Loucy (cell line): ENCODE measurements around the gene ATOSA.

ENCODE experiments used
- H2AFZ ChIP-seq: fragments of 200-600 bp; sonication (generic); 2 replicates; pipeline ENCODE4 v1.6.0; 2016; ENCODE audit warnings: antibody characterized with exemption, mild to moderate bottlenecking, low read length, moderate library complexity
- H3F3A ChIP-seq: fragments of 200-600 bp; 2 replicates; pipeline ENCODE4 v1.6.0; 2016; ENCODE audit warnings: antibody characterized with exemption, low read depth, mild to moderate bottlenecking
- H3K27me3 ChIP-seq: fragments of 200-600 bp; sonication (generic); 2 replicates; pipeline ENCODE4 v1.6.1; 2014; ENCODE audit warnings: low read length, mild to moderate bottlenecking; ENCODE audit not compliant: insufficient read depth, poor library complexity, severe bottlenecking
- H3K36me3 ChIP-seq: fragments of 200-600 bp; sonication (generic); 2 replicates; pipeline ENCODE4 v1.6.1; 2016; ENCODE audit warnings: low read length; ENCODE audit not compliant: insufficient read depth
- H3K4me1 ChIP-seq: fragments of 200-600 bp; sonication (generic); 2 replicates; pipeline ENCODE4 v1.5.1; 2014; ENCODE audit warnings: low read length, mild to moderate bottlenecking; ENCODE audit not compliant: insufficient read depth, poor library complexity, severe bottlenecking
- H3K4me2 ChIP-seq: fragments of 200-600 bp; sonication (generic); 2 replicates; pipeline ENCODE4 v1.6.0; 2014; ENCODE audit warnings: antibody characterized with exemption, low read length, low read depth, mild to moderate bottlenecking; ENCODE audit not compliant: poor library complexity, severe bottlenecking
- H3K4me3 ChIP-seq: fragments of 200-600 bp; sonication (generic); 2 replicates; pipeline ENCODE4 v1.5.1; 2014; ENCODE audit warnings: low read length, mild to moderate bottlenecking, mixed read lengths; ENCODE audit not compliant: poor library complexity, severe bottlenecking
- H3K79me2 ChIP-seq: fragments of 200-600 bp; sonication (generic); 2 replicates; pipeline ENCODE4 v1.6.1; 2014; ENCODE audit warnings: low read length; ENCODE audit not compliant: insufficient read depth
- H3K9ac ChIP-seq: fragments of 200-600 bp; sonication (generic); 2 replicates; pipeline ENCODE4 v1.6.0; 2014; ENCODE audit warnings: mild to moderate bottlenecking, low read depth, low read length, moderate library complexity; ENCODE audit not compliant: poor library complexity, severe bottlenecking
- H3K9me2 ChIP-seq: fragments of 200-600 bp; sonication (generic); replicated peaks from 2 replicates; pipeline ENCODE4 v1.6.1; 2016; ENCODE audit warnings: low read depth, low read length, mixed read lengths
- H3K9me3 ChIP-seq: fragments of 200-600 bp; sonication (generic); 2 replicates; pipeline ENCODE4 v1.6.1; 2014; ENCODE audit warnings: mild to moderate bottlenecking, antibody characterized with exemption, low read length, low read depth; ENCODE audit not compliant: insufficient read depth
- H4K20me1 ChIP-seq: fragments of 200-600 bp; sonication (generic); 2 replicates; pipeline ENCODE4 v1.6.0; 2014; ENCODE audit warnings: antibody characterized with exemption, low read length, mild to moderate bottlenecking; ENCODE audit not compliant: insufficient read depth, poor library complexity, severe bottlenecking
- EZH2phosphoT487 ChIP-seq: fragments of 200-600 bp; IDR thresholded peaks from 2 replicates; pipeline ENCODE4 v1.6.1; 2018; ENCODE audit warnings: antibody characterized with exemption, mild to moderate bottlenecking, moderate library complexity, borderline replicate concordance
- TF ChIP-seq, protein P1 (sequence below): fragments of 200-600 bp; sonication (generic); conservative IDR thresholded peaks from 2 replicates; pipeline ENCODE4 v1.5.1; 2014; ENCODE audit warnings: mild to moderate bottlenecking, antibody characterized with exemption, low read length

Gene ATOSA

GRCh38 chr15:52717481-52717880 lies 38.3 kb upstream of the ATOSA start:
- Histone ChIP-seq H3F3A (no peaks in the 10 kb centered on the region), H3K27me3 (no peaks in the 10 kb centered on the region), H3K4me1 (no peaks in the 10 kb centered on the region), H3K9ac (no peak overlapping the region), H2AFZ (no peak overlapping the region), H4K20me1 (no peaks in the 10 kb centered on the region), H3K4me2 (no peak overlapping the region), H3K9me3 (no peaks in the 10 kb centered on the region), H3K36me3 (no peaks in the 10 kb centered on the region), H3K9me2 (no peaks in the 10 kb centered on the region), H3K4me3 (no peak overlapping the region), H3K79me2 (no peaks in the 10 kb centered on the region)
- TF ChIP-seq EZH2phosphoT487, result no peak
- TF ChIP-seq, protein P1, sequence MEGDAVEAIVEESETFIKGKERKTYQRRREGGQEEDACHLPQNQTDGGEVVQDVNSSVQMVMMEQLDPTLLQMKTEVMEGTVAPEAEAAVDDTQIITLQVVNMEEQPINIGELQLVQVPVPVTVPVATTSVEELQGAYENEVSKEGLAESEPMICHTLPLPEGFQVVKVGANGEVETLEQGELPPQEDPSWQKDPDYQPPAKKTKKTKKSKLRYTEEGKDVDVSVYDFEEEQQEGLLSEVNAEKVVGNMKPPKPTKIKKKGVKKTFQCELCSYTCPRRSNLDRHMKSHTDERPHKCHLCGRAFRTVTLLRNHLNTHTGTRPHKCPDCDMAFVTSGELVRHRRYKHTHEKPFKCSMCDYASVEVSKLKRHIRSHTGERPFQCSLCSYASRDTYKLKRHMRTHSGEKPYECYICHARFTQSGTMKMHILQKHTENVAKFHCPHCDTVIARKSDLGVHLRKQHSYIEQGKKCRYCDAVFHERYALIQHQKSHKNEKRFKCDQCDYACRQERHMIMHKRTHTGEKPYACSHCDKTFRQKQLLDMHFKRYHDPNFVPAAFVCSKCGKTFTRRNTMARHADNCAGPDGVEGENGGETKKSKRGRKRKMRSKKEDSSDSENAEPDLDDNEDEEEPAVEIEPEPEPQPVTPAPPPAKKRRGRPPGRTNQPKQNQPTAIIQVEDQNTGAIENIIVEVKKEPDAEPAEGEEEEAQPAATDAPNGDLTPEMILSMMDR, result no peak

DNA sequence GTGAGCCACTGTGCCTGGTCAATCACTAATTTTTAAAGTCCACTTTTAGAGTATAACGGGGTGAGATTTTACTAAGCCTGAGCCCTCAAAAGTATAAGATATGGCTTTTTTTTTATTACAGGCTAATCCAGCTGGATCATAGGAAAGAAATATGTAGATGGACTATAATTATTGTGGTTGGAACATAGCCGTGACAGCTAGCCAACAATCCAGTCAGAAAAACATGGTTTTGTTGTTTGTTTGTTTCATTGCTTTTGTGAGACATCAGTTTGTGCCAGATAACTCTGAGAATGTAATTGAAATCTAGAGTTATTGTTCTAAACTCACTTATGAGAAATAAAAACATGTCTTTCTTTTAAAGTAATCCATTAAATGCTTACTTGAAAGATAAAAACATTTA lies 37.3 kb upstream of the ATOSA start:
- Histone ChIP-seq H3K36me3 (no peaks in the 10 kb centered on the region), H3K27me3 (no peaks in the 10 kb centered on the region), H3K4me1 (no peaks in the 10 kb centered on the region), H3K79me2 (no peaks in the 10 kb centered on the region), H4K20me1 (no peaks in the 10 kb centered on the region), H3F3A (no peaks in the 10 kb centered on the region), H3K9ac (no peak overlapping the region), H3K4me2 (no peak overlapping the region), H3K9me3 (no peaks in the 10 kb centered on the region), H3K4me3 (no peak overlapping the region), H3K9me2 (no peaks in the 10 kb centered on the region), H2AFZ (no peak overlapping the region)
- TF ChIP-seq EZH2phosphoT487, result no peak
- TF ChIP-seq, protein P1, result no peak

DNA sequence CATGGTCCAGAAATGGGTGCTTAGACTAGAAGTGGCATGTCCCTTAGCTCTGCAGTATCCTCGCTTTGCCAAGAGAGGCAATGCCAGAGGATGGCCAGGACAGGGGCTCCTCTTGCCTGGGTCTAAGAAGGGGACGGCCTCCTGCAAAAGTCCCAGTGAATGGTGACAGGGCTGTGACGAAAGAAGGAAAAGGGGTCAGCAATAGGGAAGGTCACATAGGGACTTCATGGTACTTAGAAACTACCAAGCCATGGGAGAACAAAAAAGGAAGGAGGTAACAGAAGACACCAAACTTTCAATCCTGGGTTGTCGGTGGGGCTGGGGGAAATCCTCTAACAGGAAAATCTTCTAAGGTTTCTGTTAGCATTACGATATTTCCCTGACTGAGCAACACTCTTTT lies 36.2 kb upstream of the ATOSA start:
- H3K36me3 ChIP-seq, result no peaks in the 10 kb centered on the region
- no peaks in the 10 kb centered on the region for H3F3A ChIP-seq
- no peak overlapping the region for H2AFZ ChIP-seq
- no peaks in the 10 kb centered on the region for H3K9me3 ChIP-seq
- TF ChIP-seq, protein P1, result no peak
- TF ChIP-seq EZH2phosphoT487, result no peak
- H4K20me1 ChIP-seq, result no peaks in the 10 kb centered on the region
- no peak overlapping the region for H3K4me3 ChIP-seq
- no peaks in the 10 kb centered on the region for H3K4me1 ChIP-seq
- no peaks in the 10 kb centered on the region for H3K9me2 ChIP-seq
- no peaks in the 10 kb centered on the region for H3K79me2 ChIP-seq
- H3K9ac ChIP-seq, result no peak overlapping the region
- H3K27me3 ChIP-seq, result no peaks in the 10 kb centered on the region
- no peak overlapping the region for H3K4me2 ChIP-seq
